SK-N-SH (cell line): ENCODE results near the gene PPM1N. TPM values are rescaled to one million over a fixed set of nuclear protein-coding genes. Genes with fewer than 3 reads are reported as not detected.

Experiments used
- CTCF ChIA-PET: fragments of 300-600, 350-600 bp; formaldehyde crosslinking; extraction: SDS; loops from one replicate; lab custom pipeline; 2021; lab: Yijun Ruan, JAX
- POLR2A ChIA-PET: fragments of 350-600 bp; sonication (Branson Sonifier 250); formaldehyde crosslinking; extraction: SDS; loops from one replicate; lab custom pipeline; 2020; ENCODE audit warnings: antibody characterized with exemption, inconsistent platforms; lab: Yijun Ruan, JAX
- DNase-seq: peaks from one replicate; pipeline ENCODE4 v3.0.0; 2012
- H2AFZ ChIP-seq: fragments of 200-600 bp; sonication (generic); 2 replicates; pipeline ENCODE4 v1.8.1; 2016; ENCODE audit warnings: antibody characterized with exemption, mild to moderate bottlenecking, low read depth
- H3F3A ChIP-seq: fragments of 200-600 bp; sonication (generic); replicated peaks from 2 replicates; pipeline ENCODE3; 2016; ENCODE audit warnings: antibody characterized with exemption, mild to moderate bottlenecking; ENCODE audit not compliant: insufficient read depth
- H3K27ac ChIP-seq, 2 experiments: fragments of 200-500 bp in 1 of 2; fragments of 200-600 bp in 1 of 2; sonication (Bioruptor generic) in 1 of 2; sonication (generic), shearing (Covaris generic) in 1 of 2; 2 replicates each; pipeline versions ENCODE4 v1.5.1 to v1.6.1; 2014 to 2016; ENCODE audit warnings: low read depth in 2 of 2, inconsistent platforms in 1 of 2, low read length in 1 of 2, mild to moderate bottlenecking in 1 of 2, mixed read lengths in 1 of 2
- H3K27me3 ChIP-seq: fragments of 200-600 bp; sonication (generic), shearing (Covaris generic); 2 replicates; pipeline ENCODE4 v1.6.1; 2016; ENCODE audit warnings: mixed run types; ENCODE audit not compliant: insufficient read depth
- H3K36me3 ChIP-seq, 2 experiments: fragments of 200-500 bp in 1 of 2; fragments of 200-600 bp in 1 of 2; sonication (Bioruptor generic) in 1 of 2; sonication (generic) in 1 of 2; replicated peaks in 1 of 2; 2 replicates each; pipeline versions ENCODE3 to v1.5.1; 2014 to 2016; ENCODE audit warnings: low read length in 1 of 2, mild to moderate bottlenecking in 1 of 2; ENCODE audit not compliant: insufficient read depth in 2 of 2, control insufficient read depth in 1 of 2
- H3K4me1 ChIP-seq, 2 experiments: fragments of 200-500 bp in 1 of 2; fragments of 200-600 bp in 1 of 2; sonication (Bioruptor generic) in 1 of 2; sonication (generic), shearing (Covaris generic) in 1 of 2; 2 replicates each; pipeline versions ENCODE4 v1.5.1 to v1.6.1; 2014 to 2016; ENCODE audit warnings: low read depth in 1 of 2, low read length in 1 of 2, mixed run types in 1 of 2; ENCODE audit not compliant: insufficient read depth in 2 of 2, control insufficient read depth in 1 of 2
- H3K4me2 ChIP-seq: fragments of 200-600 bp; sonication (generic), shearing (Covaris generic); 2 replicates; pipeline ENCODE4 v1.6.1; 2017; ENCODE audit warnings: mixed run types
- H3K4me3 ChIP-seq, 2 experiments: fragments of 200-500 bp in 1 of 2; fragments of 200-600 bp in 1 of 2; sonication (Bioruptor generic) in 1 of 2; sonication (generic), shearing (Covaris generic) in 1 of 2; 2 replicates each; pipeline versions ENCODE4 v1.5.1 to v1.8.1; 2014 to 2016; ENCODE audit warnings: low read depth in 2 of 2, inconsistent platforms in 1 of 2, low read length in 1 of 2, mild to moderate bottlenecking in 1 of 2, mixed read lengths in 1 of 2, moderate library complexity in 1 of 2
- H3K79me2 ChIP-seq: fragments of 200-600 bp; sonication (generic); 2 replicates; pipeline ENCODE4 v1.8.1; 2017; ENCODE audit warnings: mild to moderate bottlenecking; ENCODE audit not compliant: insufficient read depth
- H3K9ac ChIP-seq: fragments of 200-600 bp; sonication (generic); 2 replicates; pipeline ENCODE4 v1.6.1; 2017; ENCODE audit warnings: mixed run types
- H3K9me2 ChIP-seq: fragments of 200-600 bp; sonication (generic); 2 replicates; pipeline ENCODE4 v1.6.1; 2017; ENCODE audit warnings: mixed run types
- H3K9me3 ChIP-seq: fragments of 200-600 bp; sonication (generic); 2 replicates; pipeline ENCODE4 v1.6.1; 2017; ENCODE audit warnings: mixed run types, mild to moderate bottlenecking, moderate library complexity
- H4K20me1 ChIP-seq: fragments of 200-600 bp; sonication (generic); 2 replicates; pipeline ENCODE4 v1.6.1; 2017; ENCODE audit warnings: mild to moderate bottlenecking, mixed run types; ENCODE audit not compliant: insufficient read depth
- CHD2 ChIP-seq: fragments of 150-350 bp; IDR thresholded peaks from 2 replicates; pipeline ENCODE4 v1.6.1; 2018; ENCODE audit warnings: low read length; ENCODE audit not compliant: partially characterized antibody
- ELF1 ChIP-seq: IDR thresholded peaks from 2 replicates; pipeline ENCODE4 v1.4.0; 2012
- FOXJ3 ChIP-seq: sonication (generic); formaldehyde crosslinking; IDR thresholded peaks from 2 replicates; pipeline ENCODE4 v1.5.1; 2020; ENCODE audit warnings: mild to moderate bottlenecking, missing genetic modification reagents
- GABPA ChIP-seq: IDR thresholded peaks from 2 replicates; pipeline ENCODE4 v1.4.0; 2012; ENCODE audit warnings: low read depth, mild to moderate bottlenecking
- MEF2A ChIP-seq: IDR thresholded peaks from 2 replicates; pipeline ENCODE4 v1.4.0; 2012; ENCODE audit warnings: low read depth, borderline replicate concordance
- MXI1 ChIP-seq: IDR thresholded peaks from 2 replicates; pipeline ENCODE4 v1.6.1; 2012; ENCODE audit warnings: mild to moderate bottlenecking, low read depth, low read length, improper control_type of control experiment
- NRF1 ChIP-seq: IDR thresholded peaks from 2 replicates; pipeline ENCODE4 v1.6.1; 2012; ENCODE audit warnings: low read depth, mild to moderate bottlenecking, low read length
- POLR2AphosphoS5 ChIP-seq: IDR thresholded peaks from 2 replicates; pipeline ENCODE4 v1.6.1; 2012; ENCODE audit warnings: low read depth, low read length
- RAD21 ChIP-seq: IDR thresholded peaks from 2 replicates; pipeline ENCODE4 v1.6.1; 2012; ENCODE audit warnings: mild to moderate bottlenecking, low read length
- RCOR1 ChIP-seq: fragments of 150-350 bp; IDR thresholded peaks from 2 replicates; pipeline ENCODE4 v1.6.1; 2017; ENCODE audit warnings: antibody characterized with exemption, low read length
- RFX5 ChIP-seq: IDR thresholded peaks from 2 replicates; pipeline ENCODE4 v1.6.1; 2012; ENCODE audit warnings: mild to moderate bottlenecking, improper control_type of control experiment, low read length
- RXRA ChIP-seq: IDR thresholded peaks from 2 replicates; pipeline ENCODE4 v1.4.0; 2012; ENCODE audit warnings: low read depth, mild to moderate bottlenecking, borderline replicate concordance
- SIN3A ChIP-seq: IDR thresholded peaks from 2 replicates; pipeline ENCODE4 v1.6.1; 2012; ENCODE audit warnings: low read depth, mild to moderate bottlenecking, low read length, moderate library complexity, borderline replicate concordance
- SMC3 ChIP-seq: IDR thresholded peaks from 2 replicates; pipeline ENCODE4 v1.6.1; 2012; ENCODE audit warnings: low read depth, low read length, improper control_type of control experiment
- TEAD4 ChIP-seq: IDR thresholded peaks from 2 replicates; pipeline ENCODE4 v1.4.0; 2012; ENCODE audit warnings: mild to moderate bottlenecking, borderline replicate concordance; ENCODE audit not compliant: insufficient read depth
- WGBS: methylation state at CpG from one replicate; pipeline ENCODE4 v1.1.6; 2017; ENCODE audit warnings: low lambda C conversion rate; 5-methylcytosine and 5-hydroxymethylcytosine counted together
- polyA plus RNA-seq, 3 experiments: library from polyadenylated mRNA; depleted of rRNA; stranded (reverse); fragments of >200 nt; gene quantifications; 2 replicates each; pipeline ENCODE4 v1.2.3, GENCODE V29; 2012
- TF ChIP-seq, protein P1 (sequence below): IDR thresholded peaks from 2 replicates; pipeline ENCODE4; 2012
- TF ChIP-seq, protein P2 (sequence below): IDR thresholded peaks from 2 replicates; pipeline ENCODE4 v1.4.0; 2012; ENCODE audit warnings: low read depth, borderline replicate concordance
- TF ChIP-seq, protein P3 (sequence below): fragments of 150-350 bp; IDR thresholded peaks from 2 replicates; pipeline ENCODE4 v1.6.1; 2016; ENCODE audit warnings: mild to moderate bottlenecking, low read depth, low read length
- TF ChIP-seq, protein P4 (sequence below): fragments of 200-600 bp; sonication (generic); IDR thresholded peaks from 2 replicates; pipeline ENCODE4 v1.6.1; 2017; ENCODE audit warnings: antibody characterized with exemption, mild to moderate bottlenecking, moderate library complexity

The PPM1N gene
- polyA plus RNA-seq, 1 of the 3 experiments (the other 2 are of a cell fraction): 10.3 TPM

DNA sequence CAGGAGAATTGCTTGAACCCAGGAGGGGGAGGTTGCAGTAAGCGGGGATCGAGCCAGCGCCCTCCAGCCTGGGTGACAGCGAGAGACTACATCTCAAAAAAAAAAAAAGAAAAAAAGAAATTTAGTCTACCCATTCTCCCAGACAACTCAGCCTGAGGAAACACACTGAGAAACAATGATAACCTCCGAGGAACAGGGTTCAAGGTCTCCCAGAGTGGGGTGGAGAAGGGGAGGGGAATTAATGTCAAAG lies 7.7 kb downstream of the PPM1N start:
- Histone ChIP-seq H3F3A (peaks cover 23% of the 10 kb centered on the region), H3K79me2 (peaks cover 39% of the 10 kb centered on the region), H3K4me1 (peaks cover 6 to 12% of the 10 kb centered on the region in 2 experiments; a peak in 2 of 4 replicates), H3K4me3 (peak overlapping the region; percentile 74 to 98), H3K9ac (peak overlapping the region; percentile 92; the same call in 1 of the 2 replicates), H3K9me2 (no peaks in the 10 kb centered on the region), H3K9me3 (no peaks in the 10 kb centered on the region), H3K4me2 (peak overlapping the region; percentile 100), H2AFZ (peak overlapping the region; percentile 56; the same call in 1 of the 2 replicates), H3K27me3 (no peaks in the 10 kb centered on the region), H4K20me1 (peaks cover 7% of the 10 kb centered on the region), H3K36me3 (peaks cover 0 to 4% of the 10 kb centered on the region in 2 experiments), H3K27ac (peak overlapping the region; percentile 62 to 88; a peak in 3 of 4 replicates)
- CTCF ChIA-PET: interaction anchor here (1.3 to 2.6 kb wide), 5 partner anchors 10 to 53 kb away, joined by 4 to 18 read pairs (median 10); partner anchors contain the start of gene RTN2
- DNase-seq: no peak
- TF ChIP-seq SMC3 (no peak), RFX5 (no peak), TEAD4 (no peak), MXI1 (no peak), GABPA (no peak), RCOR1 (no peak), MEF2A (no peak), CHD2 (no peak)
- TF ChIP-seq, protein P1, sequence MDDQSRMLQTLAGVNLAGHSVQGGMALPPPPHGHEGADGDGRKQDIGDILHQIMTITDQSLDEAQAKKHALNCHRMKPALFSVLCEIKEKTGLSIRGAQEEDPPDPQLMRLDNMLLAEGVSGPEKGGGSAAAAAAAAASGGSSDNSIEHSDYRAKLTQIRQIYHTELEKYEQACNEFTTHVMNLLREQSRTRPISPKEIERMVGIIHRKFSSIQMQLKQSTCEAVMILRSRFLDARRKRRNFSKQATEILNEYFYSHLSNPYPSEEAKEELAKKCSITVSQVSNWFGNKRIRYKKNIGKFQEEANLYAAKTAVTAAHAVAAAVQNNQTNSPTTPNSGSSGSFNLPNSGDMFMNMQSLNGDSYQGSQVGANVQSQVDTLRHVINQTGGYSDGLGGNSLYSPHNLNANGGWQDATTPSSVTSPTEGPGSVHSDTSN: no peak
- TF ChIP-seq, protein P2, sequence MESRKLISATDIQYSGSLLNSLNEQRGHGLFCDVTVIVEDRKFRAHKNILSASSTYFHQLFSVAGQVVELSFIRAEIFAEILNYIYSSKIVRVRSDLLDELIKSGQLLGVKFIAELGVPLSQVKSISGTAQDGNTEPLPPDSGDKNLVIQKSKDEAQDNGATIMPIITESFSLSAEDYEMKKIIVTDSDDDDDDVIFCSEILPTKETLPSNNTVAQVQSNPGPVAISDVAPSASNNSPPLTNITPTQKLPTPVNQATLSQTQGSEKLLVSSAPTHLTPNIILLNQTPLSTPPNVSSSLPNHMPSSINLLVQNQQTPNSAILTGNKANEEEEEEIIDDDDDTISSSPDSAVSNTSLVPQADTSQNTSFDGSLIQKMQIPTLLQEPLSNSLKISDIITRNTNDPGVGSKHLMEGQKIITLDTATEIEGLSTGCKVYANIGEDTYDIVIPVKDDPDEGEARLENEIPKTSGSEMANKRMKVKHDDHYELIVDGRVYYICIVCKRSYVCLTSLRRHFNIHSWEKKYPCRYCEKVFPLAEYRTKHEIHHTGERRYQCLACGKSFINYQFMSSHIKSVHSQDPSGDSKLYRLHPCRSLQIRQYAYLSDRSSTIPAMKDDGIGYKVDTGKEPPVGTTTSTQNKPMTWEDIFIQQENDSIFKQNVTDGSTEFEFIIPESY: no peak
- TF ChIP-seq, protein P3, sequence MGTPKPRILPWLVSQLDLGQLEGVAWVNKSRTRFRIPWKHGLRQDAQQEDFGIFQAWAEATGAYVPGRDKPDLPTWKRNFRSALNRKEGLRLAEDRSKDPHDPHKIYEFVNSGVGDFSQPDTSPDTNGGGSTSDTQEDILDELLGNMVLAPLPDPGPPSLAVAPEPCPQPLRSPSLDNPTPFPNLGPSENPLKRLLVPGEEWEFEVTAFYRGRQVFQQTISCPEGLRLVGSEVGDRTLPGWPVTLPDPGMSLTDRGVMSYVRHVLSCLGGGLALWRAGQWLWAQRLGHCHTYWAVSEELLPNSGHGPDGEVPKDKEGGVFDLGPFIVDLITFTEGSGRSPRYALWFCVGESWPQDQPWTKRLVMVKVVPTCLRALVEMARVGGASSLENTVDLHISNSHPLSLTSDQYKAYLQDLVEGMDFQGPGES: no peak
- POLR2A ChIA-PET: no interaction called here
- 68% methylated on average over 5 of the region's 5 CpGs for WGBS

DNA sequence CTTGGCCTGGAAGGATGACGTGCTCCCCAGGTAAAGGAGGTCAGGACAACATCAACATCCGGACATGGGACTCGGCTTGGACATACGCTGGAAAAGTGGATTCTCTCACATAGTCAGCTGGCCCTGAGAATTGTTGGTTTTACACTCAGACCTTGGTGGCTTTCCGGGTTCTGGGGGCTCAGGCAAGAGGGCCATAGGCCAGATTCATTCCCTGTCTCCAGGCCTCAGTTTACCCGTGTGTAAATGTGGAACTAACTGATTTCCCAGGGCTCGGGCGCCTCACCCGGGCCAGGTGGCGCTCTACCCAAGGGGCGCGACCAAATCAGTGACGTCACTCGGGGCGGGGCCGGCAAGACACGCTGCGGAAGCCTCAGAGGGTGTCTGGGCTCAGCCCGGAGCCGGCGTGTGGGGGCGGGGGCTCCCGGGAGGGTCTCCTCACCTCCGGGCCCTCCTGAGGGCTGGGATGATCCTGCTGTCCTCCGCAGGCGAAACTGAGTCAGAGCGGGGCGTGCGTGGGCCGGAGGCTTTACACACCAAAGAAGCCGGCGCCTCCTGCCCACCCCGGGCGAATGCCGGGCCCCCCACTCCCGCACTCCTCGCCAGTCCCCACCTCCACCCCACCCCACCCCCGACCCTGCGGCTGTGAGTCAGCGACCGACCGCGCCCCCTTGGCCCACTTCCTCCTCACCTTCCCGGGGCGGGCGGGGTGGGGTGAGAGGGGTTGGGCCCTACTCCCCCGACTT lies 8.2 kb downstream of the PPM1N start:
- 1% methylated on average over 30 of the region's 47 CpGs for WGBS
- Histone ChIP-seq H3K9me3 (no peaks in the 10 kb centered on the region), H3K27ac (peak overlapping the region; percentile 88 to 91), H3F3A (peaks cover 23% of the 10 kb centered on the region), H3K4me2 (peak overlapping the region; percentile 100), H3K4me1 (peaks cover 6 to 12% of the 10 kb centered on the region in 2 experiments; a peak in 2 of 4 replicates), H2AFZ (peak overlapping the region; percentile 56; the same call in 1 of the 2 replicates), H3K27me3 (no peaks in the 10 kb centered on the region), H3K4me3 (peak overlapping the region; percentile 74 to 98), H3K9ac (peak overlapping the region; percentile 92), H4K20me1 (peaks cover 12% of the 10 kb centered on the region), H3K9me2 (no peaks in the 10 kb centered on the region), H3K36me3 (peaks cover 0 to 4% of the 10 kb centered on the region in 2 experiments), H3K79me2 (peaks cover 44% of the 10 kb centered on the region)
- POLR2A ChIA-PET: no interaction called here
- CTCF ChIA-PET: interaction anchor here (1.3 to 2.6 kb wide), 5 partner anchors 11 to 52 kb away, joined by 4 to 18 read pairs (median 10); partner anchors contain the start of gene RTN2
- peak; percentile 94 for DNase-seq
- TF ChIP-seq FOXJ3 (no peak), RAD21 (peak; percentile 53), TEAD4 (no peak), ELF1 (no peak), RXRA (no peak), POLR2AphosphoS5 (peak; percentile 51; the same call in 1 of the 2 replicates), GABPA (no peak), SIN3A (no peak), NRF1 (no peak)
- TF ChIP-seq, protein P2: no peak
- TF ChIP-seq, protein P4, sequence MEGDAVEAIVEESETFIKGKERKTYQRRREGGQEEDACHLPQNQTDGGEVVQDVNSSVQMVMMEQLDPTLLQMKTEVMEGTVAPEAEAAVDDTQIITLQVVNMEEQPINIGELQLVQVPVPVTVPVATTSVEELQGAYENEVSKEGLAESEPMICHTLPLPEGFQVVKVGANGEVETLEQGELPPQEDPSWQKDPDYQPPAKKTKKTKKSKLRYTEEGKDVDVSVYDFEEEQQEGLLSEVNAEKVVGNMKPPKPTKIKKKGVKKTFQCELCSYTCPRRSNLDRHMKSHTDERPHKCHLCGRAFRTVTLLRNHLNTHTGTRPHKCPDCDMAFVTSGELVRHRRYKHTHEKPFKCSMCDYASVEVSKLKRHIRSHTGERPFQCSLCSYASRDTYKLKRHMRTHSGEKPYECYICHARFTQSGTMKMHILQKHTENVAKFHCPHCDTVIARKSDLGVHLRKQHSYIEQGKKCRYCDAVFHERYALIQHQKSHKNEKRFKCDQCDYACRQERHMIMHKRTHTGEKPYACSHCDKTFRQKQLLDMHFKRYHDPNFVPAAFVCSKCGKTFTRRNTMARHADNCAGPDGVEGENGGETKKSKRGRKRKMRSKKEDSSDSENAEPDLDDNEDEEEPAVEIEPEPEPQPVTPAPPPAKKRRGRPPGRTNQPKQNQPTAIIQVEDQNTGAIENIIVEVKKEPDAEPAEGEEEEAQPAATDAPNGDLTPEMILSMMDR: peak; percentile 63
